Duodenal mucosa (tissue), 2 donors: ENCODE results near the gene RNF144A.

Source experiments
- H3K27ac ChIP-seq: one replicate; pipeline ENCODE4 v1.7.0; 2013; ENCODE audit warnings: low read depth, low read length
- H3K27me3 ChIP-seq, 2 donors: one replicate each; pipeline ENCODE4 v1.7.0; 2013; ENCODE audit warnings: low read length in 2 of 2, control low read depth in 1 of 2; ENCODE audit not compliant: insufficient read depth in 2 of 2, control insufficient read depth in 1 of 2
- H3K36me3 ChIP-seq, 2 donors: one replicate each; pipeline ENCODE4 v1.7.0; 2013; ENCODE audit warnings: low read length in 2 of 2, control low read depth in 1 of 2; ENCODE audit not compliant: insufficient read depth in 2 of 2, control insufficient read depth in 1 of 2
- H3K4me1 ChIP-seq, 2 donors: one replicate each; pipeline ENCODE4 v1.7.0; 2013; ENCODE audit warnings: low read length in 2 of 2, control low read depth in 1 of 2; ENCODE audit not compliant: insufficient read depth in 2 of 2, control insufficient read depth in 1 of 2
- H3K4me3 ChIP-seq, 2 donors: one replicate each; pipeline ENCODE4 v1.7.0; 2013; ENCODE audit warnings: low read length in 2 of 2, low read depth in 1 of 2
- H3K9ac ChIP-seq, 2 donors: one replicate each; pipeline ENCODE4 v1.7.0; 2013; ENCODE audit warnings: low read length in 2 of 2, low read depth in 1 of 2
- H3K9me3 ChIP-seq, 2 donors: one replicate each; pipeline ENCODE4 v1.7.0; 2013; ENCODE audit warnings: low read length in 2 of 2, control low read depth in 1 of 2; ENCODE audit not compliant: control insufficient read depth in 1 of 2

Gene RNF144A

GRCh38 chr2:6982449-6982848 lies 65.2 kb downstream of the RNF144A start:
- Histone ChIP-seq H3K27ac (no peak overlapping the region), H3K36me3 (no peaks in the 10 kb centered on the region)

GRCh38 chr2:6982934-6983589 lies 65.8 kb downstream of the RNF144A start:
- no peak overlapping the region for H3K9ac ChIP-seq
- no peaks in the 10 kb centered on the region for H3K36me3 ChIP-seq
- H3K27me3 ChIP-seq: no peaks in the 10 kb centered on the region
- H3K4me1 ChIP-seq: peaks cover 0 to 3% of the 10 kb centered on the region in 2 donors
- peaks cover 0 to 3% of the 10 kb centered on the region in 2 donors for H3K9me3 ChIP-seq
- no peak overlapping the region for H3K27ac ChIP-seq
- no peak overlapping the region for H3K4me3 ChIP-seq

More at GRCh38 chr2:6982449-6982848, 65.2 kb downstream of the RNF144A start:
- Histone ChIP-seq H3K4me3 (no peak overlapping the region), H3K27me3 (no peaks in the 10 kb centered on the region), H3K9me3 (peaks cover 0 to 3% of the 10 kb centered on the region in 2 donors), H3K4me1 (peaks cover 0 to 9% of the 10 kb centered on the region in 2 donors), H3K9ac (no peak overlapping the region)

GRCh38 chr2:6986301-6986911 lies 69.2 kb downstream of the RNF144A start:
- no peak overlapping the region for H3K27ac ChIP-seq

GRCh38 chr2:6986912-6987361 lies 69.7 kb downstream of the RNF144A start:
- no peaks in the 10 kb centered on the region for H3K27me3 ChIP-seq
- no peak overlapping the region for H3K27ac ChIP-seq
- H3K4me3 ChIP-seq: no peak overlapping the region
- no peaks in the 10 kb centered on the region for H3K4me1 ChIP-seq
- no peaks in the 10 kb centered on the region for H3K9me3 ChIP-seq
- H3K36me3 ChIP-seq: no peaks in the 10 kb centered on the region
- H3K9ac ChIP-seq: no peak overlapping the region

More at GRCh38 chr2:6986301-6986911, 69.2 kb downstream of the RNF144A start:
- H3K36me3 ChIP-seq: no peaks in the 10 kb centered on the region
- H3K9ac ChIP-seq: no peak overlapping the region
- no peak overlapping the region for H3K4me3 ChIP-seq
- H3K27me3 ChIP-seq: no peaks in the 10 kb centered on the region
- H3K4me1 ChIP-seq: no peaks in the 10 kb centered on the region
- H3K9me3 ChIP-seq: no peaks in the 10 kb centered on the region

GRCh38 chr2:6990871-6991270 lies 73.7 kb downstream of the RNF144A start:
- H3K27me3 ChIP-seq: no peaks in the 10 kb centered on the region
- no peak overlapping the region for H3K4me3 ChIP-seq
- H3K9me3 ChIP-seq: no peaks in the 10 kb centered on the region
- H3K27ac ChIP-seq: no peak overlapping the region
- no peak overlapping the region for H3K9ac ChIP-seq
- H3K36me3 ChIP-seq: no peaks in the 10 kb centered on the region
- no peaks in the 10 kb centered on the region for H3K4me1 ChIP-seq

GRCh38 chr2:6992794-6993228 lies 75.6 kb downstream of the RNF144A start:
- no peaks in the 10 kb centered on the region for H3K27me3 ChIP-seq
- no peaks in the 10 kb centered on the region for H3K9me3 ChIP-seq
- no peak overlapping the region for H3K27ac ChIP-seq
- H3K4me1 ChIP-seq: no peaks in the 10 kb centered on the region
- H3K36me3 ChIP-seq: no peaks in the 10 kb centered on the region
- H3K4me3 ChIP-seq: no peak overlapping the region
- no peak overlapping the region for H3K9ac ChIP-seq

GRCh38 chr2:6993229-6993640 lies 76.0 kb downstream of the RNF144A start:
- Histone ChIP-seq H3K9ac (no peak overlapping the region), H3K27me3 (no peaks in the 10 kb centered on the region), H3K27ac (no peak overlapping the region), H3K4me1 (no peaks in the 10 kb centered on the region), H3K9me3 (no peaks in the 10 kb centered on the region), H3K36me3 (no peaks in the 10 kb centered on the region), H3K4me3 (no peak overlapping the region)

GRCh38 chr2:6993936-6994335 lies 76.7 kb downstream of the RNF144A start:
- Histone ChIP-seq H3K9me3 (no peaks in the 10 kb centered on the region), H3K4me1 (no peaks in the 10 kb centered on the region), H3K9ac (no peak overlapping the region), H3K27me3 (no peaks in the 10 kb centered on the region), H3K36me3 (no peaks in the 10 kb centered on the region), H3K27ac (no peak overlapping the region), H3K4me3 (no peak overlapping the region)

- no peaks in the 10 kb centered on the region for H3K4me1 ChIP-seq
- no peak overlapping the region for H3K27ac ChIP-seq
- H3K36me3 ChIP-seq: no peaks in the 10 kb centered on the region
- no peaks in the 10 kb centered on the region for H3K27me3 ChIP-seq
- no peak overlapping the region for H3K9ac ChIP-seq
- no peaks in the 10 kb centered on the region for H3K9me3 ChIP-seq
- H3K4me3 ChIP-seq: no peak overlapping the region
Observed at GRCh38 chr2:6994536-6995128, 77.4 kb downstream of the RNF144A start.

GRCh38 chr2:6995391-6996097 lies 78.3 kb downstream of the RNF144A start:
- H3K36me3 ChIP-seq: no peaks in the 10 kb centered on the region
- H3K4me1 ChIP-seq: no peaks in the 10 kb centered on the region
- H3K27ac ChIP-seq: no peak overlapping the region
- H3K9me3 ChIP-seq: no peaks in the 10 kb centered on the region
- H3K27me3 ChIP-seq: no peaks in the 10 kb centered on the region
- H3K9ac ChIP-seq: no peak overlapping the region
- no peak overlapping the region for H3K4me3 ChIP-seq
